IMR-90 (cell line): ENCODE data around the gene MAN1C1. TPM values are rescaled to one million over a fixed set of nuclear protein-coding genes. Genes with fewer than 3 reads are reported as not detected.
A peak's percentile ranks its signal among the peaks of the same experiment; 100 is the strongest.

Experiments used
- ATAC-seq: fragments of 200-7000 bp; cut with Tn5 transposase; 2 replicates; pipeline ENCODE4 v1.9.1; 2020; ENCODE audit warnings: low read depth, mild to moderate bottlenecking, moderate library complexity
- BruUV-seq: library from RNA; stranded (reverse); fragments of 400-500 nt; replicated peaks from 2 replicates; lab custom pipeline; 2021; lab: Mats Ljungman, UMichigan
- CTCF ChIA-PET: fragments of 300-600 bp; formaldehyde crosslinking; extraction: SDS; loops from one replicate; lab custom pipeline; 2021; ENCODE audit warnings: antibody characterized with exemption; lab: Yijun Ruan, JAX
- POLR2A ChIA-PET: fragments of 300-600 bp; sonication (Branson Sonifier 250); formaldehyde crosslinking; loops from one replicate; lab custom pipeline; 2022; ENCODE audit warnings: antibody characterized with exemption; ENCODE audit not compliant: unreplicated experiment; lab: Charles Lee
- DNase-seq: peaks from one replicate; pipeline ENCODE4 v3.0.0; 2013
- H2AFZ ChIP-seq: replicated peaks from 2 replicates; pipeline ENCODE3; 2013; ENCODE audit warnings: low read length, mild to moderate bottlenecking; ENCODE audit not compliant: poor library complexity
- H2AK5ac ChIP-seq: 2 replicates; pipeline ENCODE4 v1.6.1; 2013; ENCODE audit warnings: low read depth, low read length, inconsistent platforms
- H2AK9ac ChIP-seq: replicated peaks from 2 replicates; pipeline ENCODE3; 2013; ENCODE audit warnings: mild to moderate bottlenecking, low read depth, low read length, moderate library complexity; ENCODE audit not compliant: poor library complexity
- H2BK120ac ChIP-seq: 2 replicates; pipeline ENCODE4 v1.6.1; 2013; ENCODE audit warnings: low read depth, low read length, inconsistent platforms
- H2BK15ac ChIP-seq: 3 replicates; pipeline ENCODE4 v1.6.1; 2013; ENCODE audit warnings: low read depth, low read length, inconsistent platforms
- H2BK20ac ChIP-seq: 2 replicates; pipeline ENCODE4 v1.6.1; 2013; ENCODE audit warnings: low read depth, mild to moderate bottlenecking, inconsistent platforms, low read length, moderate library complexity
- H2BK5ac ChIP-seq: 2 replicates; pipeline ENCODE4 v1.6.1; 2013; ENCODE audit warnings: mild to moderate bottlenecking, low read depth, low read length, inconsistent platforms; ENCODE audit not compliant: poor library complexity, severe bottlenecking
- H3K14ac ChIP-seq: replicated peaks from 2 replicates; pipeline ENCODE4 v1.6.1; 2013; ENCODE audit warnings: low read depth, low read length, inconsistent platforms
- H3K18ac ChIP-seq: 2 replicates; pipeline ENCODE4 v1.6.1; 2013; ENCODE audit warnings: low read depth, low read length, control low read depth
- H3K23ac ChIP-seq: 2 replicates; pipeline ENCODE4 v1.6.1; 2013; ENCODE audit warnings: low read depth, low read length, inconsistent platforms
- H3K27ac ChIP-seq: 2 replicates; pipeline ENCODE4 v1.5.1; 2013; ENCODE audit warnings: mild to moderate bottlenecking, control low read depth, low read length; ENCODE audit not compliant: insufficient read depth
- H3K27me3 ChIP-seq: 2 replicates; pipeline ENCODE4 v1.6.1; 2013; ENCODE audit warnings: low read length; ENCODE audit not compliant: control insufficient read depth, insufficient read depth
- H3K36me3 ChIP-seq: 2 replicates; pipeline ENCODE4 v1.6.1; 2013; ENCODE audit warnings: low read length, mixed read lengths; ENCODE audit not compliant: control insufficient read depth, insufficient read depth
- H3K4ac ChIP-seq: 2 replicates; pipeline ENCODE4 v1.6.1; 2013; ENCODE audit warnings: low read depth, low read length, inconsistent platforms
- H3K4me1 ChIP-seq: 2 replicates; pipeline ENCODE4 v1.6.1; 2013; ENCODE audit warnings: low read length, mixed read lengths; ENCODE audit not compliant: control insufficient read depth, insufficient read depth
- H3K4me2 ChIP-seq: 2 replicates; pipeline ENCODE4 v1.6.1; 2013; ENCODE audit warnings: low read depth, mild to moderate bottlenecking, control low read depth, low read length, moderate library complexity
- H3K4me3 ChIP-seq: 2 replicates; pipeline ENCODE4 v1.5.1; 2013; ENCODE audit warnings: low read depth, mild to moderate bottlenecking, control low read depth, low read length, moderate library complexity; ENCODE audit not compliant: insufficient read depth
- H3K56ac ChIP-seq: 2 replicates; pipeline ENCODE4 v1.6.1; 2013; ENCODE audit warnings: low read length, inconsistent platforms; ENCODE audit not compliant: insufficient read depth; ENCODE audit errors: extremely low read depth
- H3K79me1 ChIP-seq, 2 experiments: 2 replicates each; pipeline ENCODE4 v1.6.1; 2013; ENCODE audit warnings: low read length in 2 of 2, inconsistent platforms in 1 of 2, low read depth in 1 of 2
- H3K9ac ChIP-seq: 2 replicates; pipeline ENCODE4 v1.6.1; 2013; ENCODE audit warnings: low read depth, low read length, control low read depth
- H3K9me1 ChIP-seq: 2 replicates; pipeline ENCODE4 v1.6.1; 2013; ENCODE audit warnings: low read length, inconsistent platforms; ENCODE audit not compliant: insufficient read depth
- H3K9me3 ChIP-seq: 2 replicates; pipeline ENCODE4 v1.6.1; 2013; ENCODE audit warnings: low read length; ENCODE audit not compliant: control insufficient read depth, insufficient read depth
- H4K20me1 ChIP-seq: 2 replicates; pipeline ENCODE4 v1.6.1; 2013; ENCODE audit warnings: low read length, inconsistent platforms; ENCODE audit not compliant: insufficient read depth
- H4K5ac ChIP-seq: 2 replicates; pipeline ENCODE4 v1.6.1; 2013; ENCODE audit warnings: mild to moderate bottlenecking, low read depth, low read length, control low read depth
- H4K8ac ChIP-seq, 2 experiments: 2 replicates each; pipeline ENCODE4 v1.6.1; 2013; ENCODE audit warnings: low read depth in 2 of 2, low read length in 2 of 2, control low read depth in 1 of 2, inconsistent platforms in 1 of 2
- H4K91ac ChIP-seq: 2 replicates; pipeline ENCODE4 v1.6.1; 2013; ENCODE audit warnings: low read depth, low read length, inconsistent platforms; ENCODE audit not compliant: insufficient read depth
- CEBPB ChIP-seq: IDR thresholded peaks from 2 replicates; pipeline ENCODE4 v1.6.1; 2012; ENCODE audit warnings: low read depth, low read length, improper control_type of control experiment
- MAFK ChIP-seq: IDR thresholded peaks from 2 replicates; pipeline ENCODE4 v1.6.1; 2012; ENCODE audit warnings: low read depth, low read length, improper control_type of control experiment
- MAZ ChIP-seq: IDR thresholded peaks from 2 replicates; pipeline ENCODE4 v1.6.1; 2012; ENCODE audit warnings: low read depth, mild to moderate bottlenecking, low read length, improper control_type of control experiment, moderate library complexity, borderline replicate concordance
- RFX5 ChIP-seq: IDR thresholded peaks from 2 replicates; pipeline ENCODE4 v1.8.0; 2012; ENCODE audit warnings: low read depth, mild to moderate bottlenecking, low read length, moderate library complexity
- WGBS, 2 experiments: methylation state at CpG; one replicate each; pipeline versions ENCODE4 v1.1.5 to v1.1.7; 2013; ENCODE audit warnings: missing lambda C conversion rate in 2 of 2; ENCODE audit not compliant: insufficient read length in 1 of 2; ENCODE audit errors: extremely low coverage in 2 of 2; 5-methylcytosine and 5-hydroxymethylcytosine counted together
- dilution Hi-C: fragments of 300-500 bp; cut with HindIII; formaldehyde crosslinking; loops from one replicate; pipeline ENCODE4 v1.14.3; 2018; ENCODE audit warnings: low sequenced_read_pairs; ENCODE audit not compliant: unreplicated experiment
- in situ Hi-C: fragments of 300-500 bp; cut with MboI; formaldehyde crosslinking; loops from 3 replicates; pipeline ENCODE4 v1.14.3; 2019; ENCODE audit warnings: low sequenced_read_pairs, inconsistent platforms, mixed read lengths
- intact Hi-C: fragments of 100-400 bp; cut with micrococcal nuclease; formaldehyde crosslinking; loops from 2 replicates; pipeline ENCODE4 v1.10.0; 2022
- polyA plus RNA-seq, 3 experiments: library from polyadenylated mRNA; depleted of rRNA; stranded (reverse); fragments of >200 nt; gene quantifications; 2 replicates each; pipeline ENCODE4 v1.2.3, GENCODE V29; 2012; ENCODE audit warnings: low replicate concordance in 1 of 3
- total RNA-seq: library from RNA; depleted of rRNA; stranded (reverse); fragments of >200 nt; gene quantifications from 2 replicates; pipeline ENCODE4 v1.2.3, GENCODE V29; 2012
- TF ChIP-seq, protein P1 (sequence below): conservative IDR thresholded peaks from 2 replicates; pipeline ENCODE4 v1.5.1; 2012; ENCODE audit warnings: mild to moderate bottlenecking, low read depth, low read length, improper control_type of control experiment

Gene MAN1C1
- total and polyA plus RNA-seq, 2 of the 4 experiments (the other 2 are of a cell fraction), result 3.2 to 11.3 TPM

DNA sequence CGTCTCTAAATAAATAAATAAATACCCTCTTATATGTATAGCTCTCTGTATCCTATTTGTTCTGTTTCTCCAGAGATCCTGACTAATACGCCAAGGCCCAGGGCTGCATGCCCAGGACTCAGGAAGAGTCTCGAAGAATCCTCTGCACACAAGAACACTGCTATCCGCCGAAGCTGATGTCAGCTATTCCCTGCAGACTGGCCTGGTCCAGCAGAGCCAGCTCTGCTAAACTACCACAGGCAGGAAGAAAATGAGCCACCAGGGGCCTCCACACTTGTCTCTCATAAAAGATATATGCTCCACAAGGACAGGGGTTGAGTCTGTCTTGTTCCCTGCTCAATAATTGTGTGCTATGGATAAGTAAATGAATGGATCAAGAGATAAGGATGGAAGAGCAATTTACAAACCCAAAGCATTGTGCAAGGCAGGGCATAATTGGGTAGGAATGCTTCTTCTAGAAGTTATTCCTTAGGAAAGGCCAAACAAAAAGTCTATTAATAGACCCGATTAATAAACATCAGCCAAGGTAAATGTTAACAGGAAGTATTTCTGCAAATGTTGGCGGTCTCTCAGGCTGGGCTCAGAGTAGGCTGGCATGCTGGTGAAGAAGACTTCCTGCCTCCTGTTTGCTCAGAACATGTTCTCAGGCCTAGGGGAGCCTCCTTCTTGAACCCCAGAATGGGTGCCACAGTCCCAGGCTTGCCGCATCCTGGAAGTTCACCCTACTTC is 26.3 kb upstream of the MAN1C1 start:
- peak overlapping the region; percentile 94 for H2AK5ac ChIP-seq
- peak overlapping the region; percentile 81; the same call in 1 of the 2 replicates for H2BK20ac ChIP-seq
- no peaks in the 10 kb centered on the region; the same call in 1 of the 2 replicates for H4K20me1 ChIP-seq
- peak; percentile 79 for TF ChIP-seq CEBPB
- TF ChIP-seq RFX5, result no peak
- no peak for TF ChIP-seq MAZ
- TF ChIP-seq, protein P1, sequence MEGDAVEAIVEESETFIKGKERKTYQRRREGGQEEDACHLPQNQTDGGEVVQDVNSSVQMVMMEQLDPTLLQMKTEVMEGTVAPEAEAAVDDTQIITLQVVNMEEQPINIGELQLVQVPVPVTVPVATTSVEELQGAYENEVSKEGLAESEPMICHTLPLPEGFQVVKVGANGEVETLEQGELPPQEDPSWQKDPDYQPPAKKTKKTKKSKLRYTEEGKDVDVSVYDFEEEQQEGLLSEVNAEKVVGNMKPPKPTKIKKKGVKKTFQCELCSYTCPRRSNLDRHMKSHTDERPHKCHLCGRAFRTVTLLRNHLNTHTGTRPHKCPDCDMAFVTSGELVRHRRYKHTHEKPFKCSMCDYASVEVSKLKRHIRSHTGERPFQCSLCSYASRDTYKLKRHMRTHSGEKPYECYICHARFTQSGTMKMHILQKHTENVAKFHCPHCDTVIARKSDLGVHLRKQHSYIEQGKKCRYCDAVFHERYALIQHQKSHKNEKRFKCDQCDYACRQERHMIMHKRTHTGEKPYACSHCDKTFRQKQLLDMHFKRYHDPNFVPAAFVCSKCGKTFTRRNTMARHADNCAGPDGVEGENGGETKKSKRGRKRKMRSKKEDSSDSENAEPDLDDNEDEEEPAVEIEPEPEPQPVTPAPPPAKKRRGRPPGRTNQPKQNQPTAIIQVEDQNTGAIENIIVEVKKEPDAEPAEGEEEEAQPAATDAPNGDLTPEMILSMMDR, result 0 out of 2 replicates have a peak, but pooled peaks have one; percentile 22
- peak; percentile 5; the same call in 1 of the 2 replicates for TF ChIP-seq MAFK
- peak overlapping the region; percentile 76 for H2BK5ac ChIP-seq
- no TSS peak for BruUV-seq
- intact Hi-C loops (no loop called here), dilution Hi-C loops (no loop called here), in situ Hi-C loops (no loop called here)
- H3K79me1 ChIP-seq, result no peaks in the 10 kb centered on the region
- H4K91ac ChIP-seq, result peak overlapping the region; percentile 69; the same call in 1 of the 2 replicates
- ATAC-seq, result peak; percentile 71
- H3K4ac ChIP-seq, result peak overlapping the region; percentile 94
- peak overlapping the region; percentile 37; the same call in 1 of the 2 replicates for H4K5ac ChIP-seq
- H2AK9ac ChIP-seq, result no peak overlapping the region
- peak overlapping the region; percentile 93 for H2BK120ac ChIP-seq
- H3K36me3 ChIP-seq, result no peaks in the 10 kb centered on the region
- POLR2A ChIA-PET, result no interaction called here
- peaks cover 2% of the 10 kb centered on the region; the same call in 1 of the 2 replicates for H3K27me3 ChIP-seq
- 100% methylated on average over 1 of the region's 8 CpGs; no CpG with 5 or more reads in 1 of the 2 experiments for WGBS, 2 experiments
- peak overlapping the region; percentile 74 for H3K27ac ChIP-seq
- peak overlapping the region; percentile 14 for H3K4me2 ChIP-seq
- H4K8ac ChIP-seq, result peak overlapping the region in 1 of 2 experiments; percentile 86; a peak in 1 of 4 replicates
- no peak overlapping the region for H3K4me3 ChIP-seq
- H3K56ac ChIP-seq, result no peak overlapping the region
- peaks cover 4% of the 10 kb centered on the region for H3K9me1 ChIP-seq
- no peak overlapping the region for H3K9ac ChIP-seq
- peaks cover 9% of the 10 kb centered on the region for H3K4me1 ChIP-seq
- peak; percentile 59 for DNase-seq
- peak overlapping the region; percentile 45; the same call in 1 of the 3 replicates for H2BK15ac ChIP-seq
- H3K23ac ChIP-seq, result peak overlapping the region; percentile 56; the same call in 1 of the 2 replicates
- H3K18ac ChIP-seq, result peak overlapping the region; percentile 71; the same call in 1 of the 2 replicates
- no peaks in the 10 kb centered on the region for H3K9me3 ChIP-seq
- CTCF ChIA-PET, result interaction anchor here (0.6 to 1.2 kb wide), 3 partner anchors 13 to 70 kb away, joined by 3 to 5 read pairs (median 4); no protein-coding TSS in a partner anchor
- no peak overlapping the region for H2AFZ ChIP-seq
- peak overlapping the region; percentile 88 for H3K14ac ChIP-seq
